ENCODE measurements around the gene RPH3AL.

The RPH3AL gene

DNA sequence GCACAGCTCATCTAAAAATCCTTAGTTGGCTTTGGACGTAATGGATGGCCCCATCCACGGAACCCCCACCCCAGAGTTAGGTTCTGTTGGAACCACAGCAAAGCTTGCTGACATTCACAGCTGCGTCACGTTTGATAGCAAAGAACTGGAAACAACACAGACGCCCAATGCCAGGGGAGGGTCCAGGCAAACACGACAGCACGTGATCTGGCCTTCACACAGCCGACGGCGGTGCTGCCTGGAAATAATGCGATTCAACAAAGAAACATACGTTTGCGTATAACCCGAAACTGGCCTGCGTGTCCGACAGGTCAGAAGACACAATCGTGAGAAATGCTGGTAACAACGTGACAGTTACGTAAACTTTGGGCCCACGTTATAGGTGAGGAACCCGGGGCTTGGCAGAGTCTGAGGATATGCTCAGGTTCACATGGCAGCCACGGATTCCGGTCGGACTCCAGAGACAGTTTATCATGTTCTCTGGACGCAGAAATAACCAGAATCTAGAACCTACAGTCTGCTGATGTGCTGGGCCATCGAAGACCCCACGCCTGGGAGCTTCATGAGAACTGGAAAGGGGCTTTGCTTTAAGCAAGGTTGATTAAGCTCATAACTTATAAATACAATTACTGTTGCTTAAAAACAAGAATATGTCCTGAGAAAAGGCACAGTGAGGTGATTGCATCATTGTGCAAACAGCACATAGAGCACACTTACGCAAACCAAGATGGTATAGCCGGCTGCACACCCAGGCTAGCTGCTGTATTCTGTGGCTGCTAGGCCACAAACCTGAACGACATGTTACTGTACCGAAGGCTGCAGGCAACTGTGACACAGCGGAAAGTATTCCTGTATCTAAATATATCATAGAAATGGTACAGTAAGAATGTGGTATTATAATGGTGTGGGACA lies 70.4 kb downstream of the RPH3AL start:
- no peaks in the 10 kb centered on the region for H3K4me1 ChIP-seq (ENCODE audit: control insufficient read depth in 1 of 2, insufficient read depth in 2 of 2, low read length in 2 of 2)
- peaks cover 4% of the 10 kb centered on the region for H3K9me3 ChIP-seq (ENCODE audit: insufficient read depth, low read depth, low read length)
- no peaks in the 10 kb centered on the region for H3K79me2 ChIP-seq (ENCODE audit: control insufficient read depth, insufficient read depth, low read length, poor library complexity)
- no peak overlapping the region for H3K4ac ChIP-seq (ENCODE audit: low read depth, low read length)
- no peak for DNase-seq
- H3K14ac ChIP-seq (ENCODE audit: low read length): no peak overlapping the region
- H3K36me3 ChIP-seq (ENCODE audit: control insufficient read depth in 1 of 2, insufficient read depth in 2 of 2, low read length in 2 of 2): no peaks in the 10 kb centered on the region
- no peak overlapping the region for H2BK5ac ChIP-seq (ENCODE audit: low read depth, low read length, poor library complexity)
- H4K12ac ChIP-seq (ENCODE audit: low read depth, low read length): no peak overlapping the region
- H3K4me2 ChIP-seq (ENCODE audit: low read length): no peak overlapping the region
- WGBS (ENCODE audit: extremely low coverage, insufficient coverage, insufficient read length): no CpG with 5 or more reads among the region's 32 CpGs
- no peak overlapping the region for H3K4me3 ChIP-seq (ENCODE audit: low read depth, low read length)
- no peaks in the 10 kb centered on the region for H3K79me1 ChIP-seq (ENCODE audit: low read length)
- no peak overlapping the region for H3K9ac ChIP-seq (ENCODE audit: low read length)
- H3K27me3 ChIP-seq (ENCODE audit: insufficient read depth, low read length): no peaks in the 10 kb centered on the region
- H4K8ac ChIP-seq (ENCODE audit: low read depth, low read length): no peak overlapping the region
- H3K23ac ChIP-seq (ENCODE audit: low read length): no peak overlapping the region
- H2BK12ac ChIP-seq (ENCODE audit: low read length): no peak overlapping the region
- H4K91ac ChIP-seq (ENCODE audit: low read depth, low read length): no peak overlapping the region
- H2AFZ ChIP-seq (ENCODE audit: insufficient read depth, low read length, poor library complexity): no peak overlapping the region
- H2BK120ac ChIP-seq (ENCODE audit: insufficient read depth, low read length, poor library complexity): no peak overlapping the region
- H2AK5ac ChIP-seq (ENCODE audit: low read length): no peak overlapping the region
- H3K27ac ChIP-seq (ENCODE audit: low read depth, low read length): no peak overlapping the region
- H3K18ac ChIP-seq (ENCODE audit: low read length): no peak overlapping the region

DNA sequence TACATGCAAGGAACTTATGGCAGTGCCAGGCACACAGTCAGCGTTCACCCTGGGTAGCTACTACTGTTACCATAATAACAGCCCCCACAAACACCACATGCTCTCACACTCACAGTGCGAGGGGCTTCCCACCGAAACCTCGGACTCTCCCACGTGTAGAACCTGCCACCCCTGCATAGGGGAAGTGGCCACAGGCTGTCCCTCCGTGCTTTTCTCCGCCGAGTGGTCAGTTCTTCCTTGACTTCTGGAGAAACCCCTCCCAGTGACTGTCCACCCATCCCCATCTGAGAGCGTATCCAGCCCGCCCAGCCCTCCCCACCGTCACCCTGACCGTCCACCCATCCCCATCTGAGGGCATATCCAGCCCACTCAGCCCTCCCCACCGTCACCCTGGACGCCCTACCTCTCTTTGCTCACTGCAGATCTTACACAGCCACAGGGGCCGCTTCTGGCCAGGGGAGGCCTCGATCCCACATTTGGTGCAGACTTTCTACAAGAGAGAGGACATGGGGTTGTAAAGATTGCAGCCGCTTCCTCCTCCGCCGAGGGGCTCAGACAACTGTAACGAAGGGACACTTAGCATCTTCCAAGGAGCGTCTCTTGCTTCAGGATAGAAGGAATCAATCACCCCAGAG lies 71.1 kb downstream of the RPH3AL start:
- H3K4ac ChIP-seq (ENCODE audit: low read depth, low read length): no peak overlapping the region
- no peak overlapping the region for H3K4me2 ChIP-seq (ENCODE audit: low read length)
- no peak overlapping the region for H2AFZ ChIP-seq (ENCODE audit: insufficient read depth, low read length, poor library complexity)
- H2BK120ac ChIP-seq (ENCODE audit: insufficient read depth, low read length, poor library complexity): no peak overlapping the region
- no peak for DNase-seq
- H4K12ac ChIP-seq (ENCODE audit: low read depth, low read length): no peak overlapping the region
- H3K18ac ChIP-seq (ENCODE audit: low read length): no peak overlapping the region
- no peaks in the 10 kb centered on the region for H3K4me1 ChIP-seq (ENCODE audit: control insufficient read depth in 1 of 2, insufficient read depth in 2 of 2, low read length in 2 of 2)
- H4K91ac ChIP-seq (ENCODE audit: low read depth, low read length): no peak overlapping the region
- no peaks in the 10 kb centered on the region for H3K27me3 ChIP-seq (ENCODE audit: insufficient read depth, low read length)
- H4K8ac ChIP-seq (ENCODE audit: low read depth, low read length): no peak overlapping the region
- peaks cover 4% of the 10 kb centered on the region for H3K9me3 ChIP-seq (ENCODE audit: insufficient read depth, low read depth, low read length)
- no peaks in the 10 kb centered on the region for H3K79me1 ChIP-seq (ENCODE audit: low read length)
- no peak overlapping the region for H3K4me3 ChIP-seq (ENCODE audit: low read depth, low read length)
- no peak overlapping the region for H2BK12ac ChIP-seq (ENCODE audit: low read length)
- no peak overlapping the region for H3K23ac ChIP-seq (ENCODE audit: low read length)
- H3K79me2 ChIP-seq (ENCODE audit: control insufficient read depth, insufficient read depth, low read length, poor library complexity): no peaks in the 10 kb centered on the region
- H3K36me3 ChIP-seq (ENCODE audit: control insufficient read depth in 1 of 2, insufficient read depth in 2 of 2, low read length in 2 of 2): no peaks in the 10 kb centered on the region
- H3K27ac ChIP-seq (ENCODE audit: low read depth, low read length): no peak overlapping the region
- no peak overlapping the region for H2BK5ac ChIP-seq (ENCODE audit: low read depth, low read length, poor library complexity)
- WGBS (ENCODE audit: extremely low coverage, insufficient coverage, insufficient read length): no CpG with 5 or more reads among the region's 21 CpGs
- H3K9ac ChIP-seq (ENCODE audit: low read length): no peak overlapping the region
- H3K14ac ChIP-seq (ENCODE audit: low read length): no peak overlapping the region
- no peak overlapping the region for H2AK5ac ChIP-seq (ENCODE audit: low read length)

GRCh38 chr17:280901-281300 lies 71.7 kb downstream of the RPH3AL start:
- Histone ChIP-seq H2BK120ac (ENCODE audit: insufficient read depth, low read length, poor library complexity) (no peak overlapping the region), H2BK12ac (ENCODE audit: low read length) (no peak overlapping the region), H3K18ac (ENCODE audit: low read length) (no peak overlapping the region), H2AFZ (ENCODE audit: insufficient read depth, low read length, poor library complexity) (no peak overlapping the region), H4K91ac (ENCODE audit: low read depth, low read length) (no peak overlapping the region), H3K27me3 (ENCODE audit: insufficient read depth, low read length) (no peaks in the 10 kb centered on the region), H4K12ac (ENCODE audit: low read depth, low read length) (no peak overlapping the region), H3K79me1 (ENCODE audit: low read length) (no peaks in the 10 kb centered on the region), H3K27ac (ENCODE audit: low read depth, low read length) (no peak overlapping the region), H3K4ac (ENCODE audit: low read depth, low read length) (no peak overlapping the region), H3K79me2 (ENCODE audit: control insufficient read depth, insufficient read depth, low read length, poor library complexity) (no peaks in the 10 kb centered on the region), H3K23ac (ENCODE audit: low read length) (no peak overlapping the region), H3K4me1 (ENCODE audit: control insufficient read depth in 1 of 2, insufficient read depth in 2 of 2, low read length in 2 of 2) (no peaks in the 10 kb centered on the region), H3K4me2 (ENCODE audit: low read length) (no peak overlapping the region), H2BK5ac (ENCODE audit: low read depth, low read length, poor library complexity) (no peak overlapping the region), H3K4me3 (ENCODE audit: low read depth, low read length) (no peak overlapping the region), H4K8ac (ENCODE audit: low read depth, low read length) (no peak overlapping the region), H3K14ac (ENCODE audit: low read length) (no peak overlapping the region), H3K9ac (ENCODE audit: low read length) (no peak overlapping the region), H2AK5ac (ENCODE audit: low read length) (no peak overlapping the region), H3K9me3 (ENCODE audit: insufficient read depth, low read depth, low read length) (peaks cover 4% of the 10 kb centered on the region), H3K36me3 (ENCODE audit: control insufficient read depth in 1 of 2, insufficient read depth in 2 of 2, low read length in 2 of 2) (no peaks in the 10 kb centered on the region)
- no peak for DNase-seq
- WGBS (ENCODE audit: extremely low coverage, insufficient coverage, insufficient read length): no CpG with 5 or more reads among the region's 9 CpGs

GRCh38 chr17:280216-280615 lies 72.4 kb downstream of the RPH3AL start:
- Histone ChIP-seq H4K91ac (ENCODE audit: low read depth, low read length) (no peak overlapping the region), H3K9me3 (ENCODE audit: insufficient read depth, low read depth, low read length) (peaks cover 4% of the 10 kb centered on the region), H3K14ac (ENCODE audit: low read length) (no peak overlapping the region), H3K18ac (ENCODE audit: low read length) (no peak overlapping the region), H3K79me2 (ENCODE audit: control insufficient read depth, insufficient read depth, low read length, poor library complexity) (no peaks in the 10 kb centered on the region), H2BK120ac (ENCODE audit: insufficient read depth, low read length, poor library complexity) (no peak overlapping the region), H3K27ac (ENCODE audit: low read depth, low read length) (no peak overlapping the region), H3K27me3 (ENCODE audit: insufficient read depth, low read length) (no peaks in the 10 kb centered on the region), H2AFZ (ENCODE audit: insufficient read depth, low read length, poor library complexity) (no peak overlapping the region), H2AK5ac (ENCODE audit: low read length) (no peak overlapping the region), H3K4ac (ENCODE audit: low read depth, low read length) (no peak overlapping the region), H3K4me3 (ENCODE audit: low read depth, low read length) (no peak overlapping the region), H3K23ac (ENCODE audit: low read length) (no peak overlapping the region), H3K4me1 (ENCODE audit: control insufficient read depth in 1 of 2, insufficient read depth in 2 of 2, low read length in 2 of 2) (no peaks in the 10 kb centered on the region), H2BK12ac (ENCODE audit: low read length) (no peak overlapping the region), H3K36me3 (ENCODE audit: control insufficient read depth in 1 of 2, insufficient read depth in 2 of 2, low read length in 2 of 2) (no peaks in the 10 kb centered on the region), H3K79me1 (ENCODE audit: low read length) (no peaks in the 10 kb centered on the region), H2BK5ac (ENCODE audit: low read depth, low read length, poor library complexity) (no peak overlapping the region), H3K4me2 (ENCODE audit: low read length) (no peak overlapping the region), H4K8ac (ENCODE audit: low read depth, low read length) (no peak overlapping the region), H4K12ac (ENCODE audit: low read depth, low read length) (no peak overlapping the region), H3K9ac (ENCODE audit: low read length) (no peak overlapping the region)
- WGBS (ENCODE audit: extremely low coverage, insufficient coverage, insufficient read length): no CpG with 5 or more reads among the region's 7 CpGs
- DNase-seq: no peak

Measured in trophoblast cell (in vitro differentiated cells and primary cell).